ENCODE measurements around the gene SLC23A3.
"Not testable (repeated sequence)": the region's sequence is repeated elsewhere in the genome, so short reads cannot be mapped to it uniquely, and the experiment has no call there.

Gene SLC23A3

GRCh38 chr2:219204425-219205164, 34.8 kb upstream of the SLC23A3 start:
- H3K9ac ChIP-seq (ENCODE audit: low read length), result no peak overlapping the region
- no peak overlapping the region for H2AFZ ChIP-seq (ENCODE audit: low read length)
- H3K4me3 ChIP-seq (ENCODE audit: low read depth, low read length, poor library complexity, severe bottlenecking), result no peak overlapping the region
- peaks cover 21% of the 10 kb centered on the region for H3K4me1 ChIP-seq (ENCODE audit: insufficient read depth, low read length, severe bottlenecking)
- H3K9me3 ChIP-seq (ENCODE audit: low read length), result peaks cover 6% of the 10 kb centered on the region; the same call in 1 of the 2 replicates
- H3F3A ChIP-seq (ENCODE audit: insufficient read depth, low read length), result 0 out of 2 replicates have a peak, but pooled peaks cover 3% of the 10 kb centered on the region
- no peaks in the 10 kb centered on the region for H4K20me1 ChIP-seq (ENCODE audit: insufficient read depth, low read length)
- H3K27ac ChIP-seq (ENCODE audit: low read depth, low read length, poor library complexity, severe bottlenecking), result no peak overlapping the region
- peaks cover 21% of the 10 kb centered on the region; the same call in 1 of the 2 replicates for H3K36me3 ChIP-seq (ENCODE audit: insufficient read depth, low read length)
- TF ChIP-seq EZH2 (IDR thresholded peaks at IDR 0.05; ENCODE audit: borderline replicate concordance, low read length) (no peak), CTCF (IDR thresholded peaks at IDR 0.05; ENCODE audit: low read length) (no peak)
- no peaks in the 10 kb centered on the region for H3K9me2 ChIP-seq (ENCODE audit: low read depth, low read length)
- no peaks in the 10 kb centered on the region for H3K27me3 ChIP-seq (ENCODE audit: insufficient read depth, low read length)
- H3K4me2 ChIP-seq (ENCODE audit: low read length), result no peak overlapping the region
- no peaks in the 10 kb centered on the region for H3K79me2 ChIP-seq (ENCODE audit: insufficient read depth, low read length)

- H3K27ac ChIP-seq (ENCODE audit: low read depth, low read length, poor library complexity, severe bottlenecking); H3K36me3 ChIP-seq (ENCODE audit: insufficient read depth, low read length); H3K9ac ChIP-seq (ENCODE audit: low read length); H3F3A ChIP-seq (ENCODE audit: insufficient read depth, low read length); H3K27me3 ChIP-seq (ENCODE audit: insufficient read depth, low read length); H3K9me2 ChIP-seq (ENCODE audit: low read depth, low read length); H3K79me2 ChIP-seq (ENCODE audit: insufficient read depth, low read length); H2AFZ ChIP-seq (ENCODE audit: low read length); H3K4me3 ChIP-seq (ENCODE audit: low read depth, low read length, poor library complexity, severe bottlenecking); H3K9me3 ChIP-seq (ENCODE audit: low read length); H3K4me2 ChIP-seq (ENCODE audit: low read length); H4K20me1 ChIP-seq (ENCODE audit: insufficient read depth, low read length); H3K4me1 ChIP-seq (ENCODE audit: insufficient read depth, low read length, severe bottlenecking): not testable (repeated sequence)
Observed at GRCh38 chr2:219201331-219201730, 31.5 kb upstream of the SLC23A3 start.

- not testable (repeated sequence) for H3K79me2 ChIP-seq (ENCODE audit: insufficient read depth, low read length); H4K20me1 ChIP-seq (ENCODE audit: insufficient read depth, low read length); H3K27ac ChIP-seq (ENCODE audit: low read depth, low read length, poor library complexity, severe bottlenecking); H3K9me2 ChIP-seq (ENCODE audit: low read depth, low read length); H3K4me2 ChIP-seq (ENCODE audit: low read length); H3K9me3 ChIP-seq (ENCODE audit: low read length); H3K36me3 ChIP-seq (ENCODE audit: insufficient read depth, low read length); H3K4me3 ChIP-seq (ENCODE audit: low read depth, low read length, poor library complexity, severe bottlenecking); H3K9ac ChIP-seq (ENCODE audit: low read length); H3K4me1 ChIP-seq (ENCODE audit: insufficient read depth, low read length, severe bottlenecking); H3F3A ChIP-seq (ENCODE audit: insufficient read depth, low read length); H3K27me3 ChIP-seq (ENCODE audit: insufficient read depth, low read length); H2AFZ ChIP-seq (ENCODE audit: low read length)
Observed at GRCh38 chr2:219200502-219201326, 30.9 kb upstream of the SLC23A3 start.

- no peak overlapping the region for H3K4me2 ChIP-seq (ENCODE audit: low read length)
- H3K9ac ChIP-seq (ENCODE audit: low read length), result no peak overlapping the region
Observed at GRCh38 chr2:219199470-219200211, 29.8 kb upstream of the SLC23A3 start.

More at GRCh38 chr2:219199470-219200211, 29.8 kb upstream of the SLC23A3 start:
- H4K20me1 ChIP-seq (ENCODE audit: insufficient read depth, low read length), result no peaks in the 10 kb centered on the region
- H3K4me1 ChIP-seq (ENCODE audit: insufficient read depth, low read length, severe bottlenecking), result no peaks in the 10 kb centered on the region
- H3F3A ChIP-seq (ENCODE audit: insufficient read depth, low read length), result no peaks in the 10 kb centered on the region
- TF ChIP-seq CTCF (IDR thresholded peaks at IDR 0.05; ENCODE audit: low read length) (no peak), EZH2 (IDR thresholded peaks at IDR 0.05; ENCODE audit: borderline replicate concordance, low read length) (no peak)
- H2AFZ ChIP-seq (ENCODE audit: low read length), result no peak overlapping the region
- H3K79me2 ChIP-seq (ENCODE audit: insufficient read depth, low read length), result no peaks in the 10 kb centered on the region
- H3K27me3 ChIP-seq (ENCODE audit: insufficient read depth, low read length), result no peaks in the 10 kb centered on the region
- H3K9me2 ChIP-seq (ENCODE audit: low read depth, low read length), result no peaks in the 10 kb centered on the region
- no peaks in the 10 kb centered on the region for H3K9me3 ChIP-seq (ENCODE audit: low read length)
- H3K36me3 ChIP-seq (ENCODE audit: insufficient read depth, low read length), result no peaks in the 10 kb centered on the region
- no peak overlapping the region for H3K27ac ChIP-seq (ENCODE audit: low read depth, low read length, poor library complexity, severe bottlenecking)
- H3K4me3 ChIP-seq (ENCODE audit: low read depth, low read length, poor library complexity, severe bottlenecking), result no peak overlapping the region
